Left lobe of liver (tissue), 2 donors: ENCODE data around the gene BDH1. TPM values are rescaled to one million over a fixed set of nuclear protein-coding genes. Genes with fewer than 3 reads are reported as not detected.

Experiments used
- ATAC-seq: fragments of 200-7000 bp; cut with Tn5 transposase; one replicate; pipeline ENCODE4 v1.9.1; 2020; ENCODE audit warnings: mild to moderate bottlenecking, moderate library complexity
- DNase-seq: peaks from one replicate; pipeline ENCODE4 v3.0.0-alpha.2; 2020; ENCODE audit warnings: low spot score
- total RNA-seq: library from RNA; stranded (reverse); gene quantifications from one replicate; pipeline ENCODE4 v1.2.1, GENCODE V29; 2021
- donor health status: DM: no; HTN: no; CAD: no; lungs with moderate emphysema.
- donor health status: DM: no; HTN: yes; CAD: no.

The BDH1 gene
- total RNA-seq, 1 donor from 2014 or later: 279 TPM

DNA sequence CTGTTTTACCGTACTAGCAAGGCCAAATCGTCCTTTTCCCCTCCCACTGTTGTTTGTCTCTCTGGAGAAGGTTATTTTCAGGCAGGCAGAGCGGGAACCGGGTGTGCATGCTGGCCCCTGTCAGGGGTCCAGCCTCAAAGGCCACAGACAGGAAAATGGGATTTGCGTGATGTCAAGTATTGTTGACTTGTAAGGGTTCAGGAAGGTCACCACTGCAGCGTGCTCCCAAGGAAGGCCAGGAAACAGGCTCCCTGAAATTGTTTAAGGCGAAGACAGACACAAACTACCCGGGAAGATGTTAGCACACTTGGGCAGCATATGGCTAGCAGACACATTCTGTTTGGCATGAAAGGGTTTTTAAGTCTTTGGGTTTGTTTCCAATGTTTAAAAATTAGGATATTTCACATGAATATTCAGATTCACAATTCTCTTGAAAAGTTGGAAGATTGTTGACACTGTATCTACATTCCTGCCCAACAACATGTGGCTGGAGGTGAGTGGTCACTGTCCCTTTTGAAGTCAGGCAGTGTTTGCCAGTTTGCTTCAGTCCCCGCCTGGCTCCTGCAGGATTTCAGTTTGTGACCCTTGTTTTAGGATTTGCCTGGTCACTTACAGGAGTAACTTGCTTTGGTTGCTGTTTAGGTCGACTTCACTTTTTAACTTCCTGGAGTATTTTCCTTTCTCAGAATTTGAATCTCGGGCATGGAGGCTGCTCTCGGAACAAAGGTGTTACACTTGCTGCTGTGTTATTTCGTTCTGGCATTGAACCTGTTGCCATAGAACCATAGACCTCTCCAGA lies 90.4 kb downstream of the BDH1 start:
- ATAC-seq: no peak
- DNase-seq: no peak

DNA sequence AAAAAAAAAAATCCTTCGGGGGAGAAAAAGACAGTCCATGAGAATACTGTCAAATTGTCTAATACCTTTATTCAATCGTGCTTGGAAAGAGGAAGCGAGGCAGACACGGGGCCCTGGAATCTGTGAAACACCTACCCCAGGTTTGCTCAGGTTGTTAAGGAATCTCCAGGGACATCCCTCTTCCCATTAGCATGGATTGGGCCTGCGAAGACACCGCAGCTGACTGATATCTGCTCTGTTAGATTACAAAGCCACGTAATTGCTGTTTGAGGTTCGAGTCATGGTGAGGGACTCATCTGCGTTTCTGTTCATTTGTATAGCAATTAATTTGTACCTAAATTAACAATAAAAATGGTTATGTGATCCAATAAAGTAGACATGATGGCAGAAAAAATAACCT lies 91.0 kb downstream of the BDH1 start:
- ATAC-seq (no peak), DNase-seq (no peak)

DNA sequence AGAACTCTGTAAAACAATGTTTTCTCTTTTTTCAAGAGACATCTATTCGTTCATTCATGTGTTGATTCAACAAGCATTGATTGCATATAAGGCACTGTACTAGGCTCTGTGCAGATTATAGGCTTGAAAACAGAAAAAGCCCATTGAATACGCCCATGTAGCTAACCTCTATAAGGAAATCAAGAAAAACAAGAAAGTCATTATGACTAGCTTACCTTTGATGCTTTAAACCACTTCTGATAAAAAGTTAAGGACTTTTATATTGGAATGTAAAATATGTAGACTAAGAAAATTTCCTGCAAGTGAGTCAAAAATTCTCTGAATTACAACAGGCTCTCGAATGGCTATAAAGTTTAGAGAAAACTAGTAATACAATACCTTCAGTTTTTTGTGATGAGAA lies 92.5 kb downstream of the BDH1 start:
- no peak for ATAC-seq
- DNase-seq: no peak

DNA sequence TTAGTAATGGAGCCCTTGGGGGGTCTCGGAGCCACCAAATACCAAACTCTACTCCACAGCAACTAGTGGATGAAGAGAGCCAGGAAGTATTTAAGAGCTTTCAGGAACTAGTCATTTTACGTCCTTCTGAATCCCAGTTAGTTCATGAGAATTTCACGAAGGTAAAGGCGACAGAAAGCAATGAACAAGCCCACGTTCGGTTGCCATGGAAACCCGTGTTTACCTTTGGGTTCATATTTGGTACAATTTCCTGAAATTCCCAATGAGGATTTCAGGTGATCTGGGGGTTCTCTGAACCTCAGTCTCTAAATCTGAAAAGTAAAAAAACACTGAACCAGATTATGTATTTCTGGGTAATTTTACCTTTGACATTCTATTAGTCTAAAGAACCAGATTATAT lies 93.0 kb downstream of the BDH1 start:
- DNase-seq: no peak
- no peak for ATAC-seq

DNA sequence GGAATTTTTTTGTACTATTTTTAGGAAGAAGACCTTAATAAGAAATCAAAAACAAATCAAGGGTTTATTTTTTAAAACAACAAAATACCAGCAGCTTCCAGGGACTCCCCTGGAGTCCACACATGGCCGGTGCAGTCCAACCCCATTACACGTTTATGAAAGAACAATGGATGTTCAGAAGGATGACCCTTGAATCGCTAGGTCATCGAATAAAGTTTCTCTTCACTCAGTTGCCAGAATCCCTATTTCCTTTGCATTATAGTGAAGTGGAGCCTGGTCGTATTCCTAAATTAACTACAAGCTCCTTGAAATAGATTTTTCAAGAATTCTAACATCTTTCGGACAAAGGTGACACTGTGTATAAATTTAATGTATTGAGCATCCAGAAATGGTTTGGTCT lies 95.1 kb downstream of the BDH1 start:
- ATAC-seq (no peak), DNase-seq (no peak)

DNA sequence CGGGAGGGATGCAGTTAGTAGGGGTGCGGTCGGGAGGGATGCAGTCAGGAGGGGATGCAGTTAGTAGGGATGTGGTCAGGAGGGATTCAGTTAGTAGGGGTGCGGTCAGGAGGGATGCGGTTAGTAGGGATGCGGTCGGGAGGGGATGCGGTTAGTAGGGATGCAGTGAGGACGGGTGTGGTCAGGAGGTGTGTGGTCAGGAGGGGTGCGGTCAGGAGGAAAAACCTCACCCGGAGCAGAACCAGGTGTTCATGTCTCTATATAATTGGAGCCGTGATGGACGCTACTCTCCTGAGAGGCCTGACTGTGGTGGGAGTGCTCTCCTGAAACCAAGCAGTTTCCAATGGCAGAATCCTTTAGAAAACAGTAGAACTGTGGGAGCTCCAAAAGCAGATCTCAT lies 95.8 kb downstream of the BDH1 start:
- ATAC-seq (no peak), DNase-seq (no peak)

Other genes starting within 250 kb of the BDH1 start
- 7.5 TPM for gene RUBCN, start 180.9 kb upstream of the BDH1 start, total RNA-seq
- 17.1 TPM for gene FYTTD1, start 193.9 kb upstream of the BDH1 start, total RNA-seq
- 19.2 TPM for gene LRCH3, start 235.3 kb upstream of the BDH1 start, total RNA-seq